ENCODE measurements around the gene LRRC55. TPM values are rescaled to one million over a fixed set of nuclear protein-coding genes. Genes with fewer than 3 reads are reported as not detected.

LRRC55 gene
- total RNA-seq, 1 experiment from 2014 or later, result not detected

- Histone ChIP-seq H3K27ac (ENCODE audit: low read length) (no peak overlapping the region), H3K9me3 (ENCODE audit: low read length) (no peaks in the 10 kb centered on the region), H3K9me2 (replicated peaks; ENCODE audit: insufficient read depth, low read length) (no peaks in the 10 kb centered on the region), H3K4me1 (ENCODE audit: low read length) (no peaks in the 10 kb centered on the region), H3K79me2 (ENCODE audit: low read length) (no peaks in the 10 kb centered on the region), H3K4me3 (ENCODE audit: low read length) (no peak overlapping the region), H3K4me2 (ENCODE audit: low read depth, low read length, poor library complexity, severe bottlenecking) (no peak overlapping the region), H2AFZ (ENCODE audit: low read length) (no peak overlapping the region), H3K36me3 (ENCODE audit: insufficient read depth, low read length) (no peaks in the 10 kb centered on the region), H3K27me3 (ENCODE audit: low read length) (no peaks in the 10 kb centered on the region), H4K20me1 (ENCODE audit: insufficient read depth, low read depth, low read length) (no peaks in the 10 kb centered on the region), H3K9ac (ENCODE audit: low read length) (no peak overlapping the region)
- DNase-seq, result no peak
Observed at GRCh38 chr11:57223601-57224000, 41.8 kb downstream of the LRRC55 start.

DNA sequence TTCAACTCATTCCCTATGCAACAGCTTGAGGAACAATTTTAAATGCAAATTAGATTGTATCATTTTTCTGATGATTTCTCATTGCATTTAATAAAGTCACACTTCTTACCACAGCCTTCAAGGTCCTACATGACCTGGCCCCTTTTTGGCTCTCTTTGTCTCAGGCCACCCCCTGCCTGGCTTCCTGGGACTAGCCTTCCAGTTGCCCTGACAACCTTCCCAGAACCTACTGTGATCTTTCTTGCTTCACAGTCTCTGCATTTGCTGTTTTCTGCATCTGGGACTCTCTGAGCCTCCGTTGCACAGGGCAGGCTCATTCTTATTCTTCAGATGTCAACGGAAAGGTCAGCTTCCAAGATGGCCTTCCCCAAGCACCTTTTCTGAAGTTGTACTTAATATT lies 42.4 kb downstream of the LRRC55 start:
- H3K9ac ChIP-seq (ENCODE audit: low read length), result no peak overlapping the region
- no peaks in the 10 kb centered on the region for H3K4me1 ChIP-seq (ENCODE audit: low read length)
- no peak overlapping the region for H2AFZ ChIP-seq (ENCODE audit: low read length)
- no peak overlapping the region for H3K27ac ChIP-seq (ENCODE audit: low read length)
- no peaks in the 10 kb centered on the region for H3K9me2 ChIP-seq (replicated peaks; ENCODE audit: insufficient read depth, low read length)
- no peaks in the 10 kb centered on the region for H3K9me3 ChIP-seq (ENCODE audit: low read length)
- no peak overlapping the region for H3K4me2 ChIP-seq (ENCODE audit: low read depth, low read length, poor library complexity, severe bottlenecking)
- H3K79me2 ChIP-seq (ENCODE audit: low read length), result no peaks in the 10 kb centered on the region
- H4K20me1 ChIP-seq (ENCODE audit: insufficient read depth, low read depth, low read length), result no peaks in the 10 kb centered on the region
- no peak overlapping the region for H3K4me3 ChIP-seq (ENCODE audit: low read length)
- no peaks in the 10 kb centered on the region for H3K36me3 ChIP-seq (ENCODE audit: insufficient read depth, low read length)
- DNase-seq, result no peak
- no peaks in the 10 kb centered on the region for H3K27me3 ChIP-seq (ENCODE audit: low read length)

DNA sequence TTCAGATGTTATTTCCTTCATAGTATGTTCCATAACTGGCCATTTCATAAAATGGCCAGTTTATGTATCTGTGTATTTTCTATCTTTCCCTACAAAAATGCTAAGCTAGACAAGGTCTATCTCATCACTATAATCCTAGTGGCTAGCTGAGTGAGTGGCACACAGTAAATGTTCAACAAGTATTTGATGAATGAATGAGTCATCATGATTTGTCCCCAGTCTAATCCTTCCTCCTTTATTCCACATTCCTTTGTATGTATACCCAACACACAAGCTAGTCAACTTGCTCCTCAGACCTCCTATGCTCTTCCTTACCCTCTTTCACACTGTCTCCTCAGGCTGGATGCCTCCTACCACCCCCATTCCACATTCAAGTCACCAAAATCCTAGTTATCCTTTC lies 42.8 kb downstream of the LRRC55 start:
- no peak for DNase-seq
- no peaks in the 10 kb centered on the region for H4K20me1 ChIP-seq (ENCODE audit: insufficient read depth, low read depth, low read length)
- H3K4me3 ChIP-seq (ENCODE audit: low read length), result no peak overlapping the region
- H3K79me2 ChIP-seq (ENCODE audit: low read length), result no peaks in the 10 kb centered on the region
- H3K4me1 ChIP-seq (ENCODE audit: low read length), result no peaks in the 10 kb centered on the region
- no peaks in the 10 kb centered on the region for H3K9me2 ChIP-seq (replicated peaks; ENCODE audit: insufficient read depth, low read length)
- no peak overlapping the region for H2AFZ ChIP-seq (ENCODE audit: low read length)
- H3K9me3 ChIP-seq (ENCODE audit: low read length), result no peaks in the 10 kb centered on the region
- no peak overlapping the region for H3K4me2 ChIP-seq (ENCODE audit: low read depth, low read length, poor library complexity, severe bottlenecking)
- H3K27me3 ChIP-seq (ENCODE audit: low read length), result no peaks in the 10 kb centered on the region
- H3K36me3 ChIP-seq (ENCODE audit: insufficient read depth, low read length), result no peaks in the 10 kb centered on the region
- H3K9ac ChIP-seq (ENCODE audit: low read length), result no peak overlapping the region
- H3K27ac ChIP-seq (ENCODE audit: low read length), result no peak overlapping the region

- Histone ChIP-seq H3K27ac (ENCODE audit: low read length) (no peak overlapping the region), H3K9me2 (replicated peaks; ENCODE audit: insufficient read depth, low read length) (no peaks in the 10 kb centered on the region), H3K4me1 (ENCODE audit: low read length) (no peaks in the 10 kb centered on the region), H3K9ac (ENCODE audit: low read length) (no peak overlapping the region), H4K20me1 (ENCODE audit: insufficient read depth, low read depth, low read length) (no peaks in the 10 kb centered on the region), H3K36me3 (ENCODE audit: insufficient read depth, low read length) (no peaks in the 10 kb centered on the region), H3K9me3 (ENCODE audit: low read length) (no peaks in the 10 kb centered on the region), H3K4me2 (ENCODE audit: low read depth, low read length, poor library complexity, severe bottlenecking) (no peak overlapping the region), H3K79me2 (ENCODE audit: low read length) (no peaks in the 10 kb centered on the region), H3K27me3 (ENCODE audit: low read length) (no peaks in the 10 kb centered on the region), H2AFZ (ENCODE audit: low read length) (no peak overlapping the region), H3K4me3 (ENCODE audit: low read length) (no peak overlapping the region)
- DNase-seq, result no peak
Observed at GRCh38 chr11:57228600-57228999, 46.8 kb downstream of the LRRC55 start.

DNA sequence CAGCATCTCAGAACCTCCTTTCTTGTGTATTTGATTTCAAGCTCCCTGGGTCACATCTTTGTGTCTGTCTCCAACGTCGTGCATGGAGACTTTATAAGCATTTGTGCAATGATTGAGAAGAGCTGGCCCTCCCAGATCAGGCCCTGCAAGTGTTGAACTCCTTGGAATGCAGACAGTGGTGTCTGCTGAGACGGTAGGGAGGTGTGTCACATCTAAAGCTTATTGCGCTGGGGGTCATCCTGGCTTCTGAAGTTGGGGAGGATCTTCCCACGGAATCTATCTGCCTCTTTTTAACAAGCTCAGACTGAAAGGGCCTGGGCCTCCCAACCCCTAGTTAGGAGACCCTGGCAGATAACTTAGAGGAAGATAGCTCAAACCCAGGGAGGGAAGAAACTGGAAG lies 48.6 kb downstream of the LRRC55 start:
- H3K9me3 ChIP-seq (ENCODE audit: low read length), result no peaks in the 10 kb centered on the region

DNA sequence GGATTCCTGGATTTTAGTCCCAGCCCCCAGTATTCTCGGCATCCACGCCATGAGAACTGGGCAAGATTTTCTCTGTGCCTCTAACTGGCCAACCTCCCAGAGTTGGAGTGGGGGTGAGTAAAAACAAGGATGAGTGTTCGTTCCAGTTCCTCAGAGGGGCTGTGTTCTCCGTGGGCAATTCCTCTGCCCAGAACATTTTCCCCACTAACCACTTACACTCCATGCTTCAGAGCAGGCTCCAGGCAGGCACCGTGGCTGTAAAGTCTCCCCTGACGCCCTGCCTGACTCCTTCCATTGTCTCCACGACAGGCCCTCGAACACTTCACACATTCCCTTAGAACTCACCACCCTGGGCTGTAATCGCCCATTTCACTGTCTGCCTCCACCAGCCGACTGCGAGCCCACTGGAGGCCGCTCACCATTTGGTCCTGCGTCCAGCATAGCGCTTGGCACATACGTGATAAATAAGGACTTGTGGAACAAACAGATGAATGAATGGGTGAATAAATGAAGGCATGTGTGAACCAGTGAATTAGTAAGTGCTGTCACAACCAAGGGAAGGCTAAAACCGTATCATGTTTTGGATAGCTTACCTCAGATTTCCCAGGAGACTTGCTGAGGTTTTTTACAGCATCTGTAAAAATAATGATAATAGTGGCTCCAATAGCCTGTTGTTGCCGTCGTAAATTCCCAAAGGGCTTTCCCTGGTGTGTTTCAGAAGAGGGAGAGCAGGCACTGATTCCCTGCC lies 49.2 kb downstream of the LRRC55 start:
- H3K27ac ChIP-seq (ENCODE audit: low read length), result no peak overlapping the region
- no peaks in the 10 kb centered on the region for H3K4me1 ChIP-seq (ENCODE audit: low read length)
- H3K9me2 ChIP-seq (replicated peaks; ENCODE audit: insufficient read depth, low read length), result no peaks in the 10 kb centered on the region
- no peaks in the 10 kb centered on the region for H3K79me2 ChIP-seq (ENCODE audit: low read length)
- no peak for DNase-seq
- no peaks in the 10 kb centered on the region for H3K9me3 ChIP-seq (ENCODE audit: low read length)
- H3K36me3 ChIP-seq (ENCODE audit: insufficient read depth, low read length), result no peaks in the 10 kb centered on the region
- no peaks in the 10 kb centered on the region for H3K27me3 ChIP-seq (ENCODE audit: low read length)
- no peak overlapping the region for H3K4me2 ChIP-seq (ENCODE audit: low read depth, low read length, poor library complexity, severe bottlenecking)
- H3K9ac ChIP-seq (ENCODE audit: low read length), result no peak overlapping the region
- H2AFZ ChIP-seq (ENCODE audit: low read length), result no peak overlapping the region
- H3K4me3 ChIP-seq (ENCODE audit: low read length), result no peak overlapping the region
- H4K20me1 ChIP-seq (ENCODE audit: insufficient read depth, low read depth, low read length), result no peaks in the 10 kb centered on the region

More for the DNA sequence above, 48.6 kb downstream of the LRRC55 start:
- H4K20me1 ChIP-seq (ENCODE audit: insufficient read depth, low read depth, low read length), result no peaks in the 10 kb centered on the region
- no peak overlapping the region for H3K9ac ChIP-seq (ENCODE audit: low read length)
- H2AFZ ChIP-seq (ENCODE audit: low read length), result no peak overlapping the region
- no peak overlapping the region for H3K4me2 ChIP-seq (ENCODE audit: low read depth, low read length, poor library complexity, severe bottlenecking)
- no peaks in the 10 kb centered on the region for H3K27me3 ChIP-seq (ENCODE audit: low read length)
- H3K9me2 ChIP-seq (replicated peaks; ENCODE audit: insufficient read depth, low read length), result no peaks in the 10 kb centered on the region
- no peaks in the 10 kb centered on the region for H3K79me2 ChIP-seq (ENCODE audit: low read length)
- DNase-seq, result no peak
- no peak overlapping the region for H3K4me3 ChIP-seq (ENCODE audit: low read length)
- no peaks in the 10 kb centered on the region for H3K36me3 ChIP-seq (ENCODE audit: insufficient read depth, low read length)
- H3K4me1 ChIP-seq (ENCODE audit: low read length), result no peaks in the 10 kb centered on the region
- no peak overlapping the region for H3K27ac ChIP-seq (ENCODE audit: low read length)

DNA sequence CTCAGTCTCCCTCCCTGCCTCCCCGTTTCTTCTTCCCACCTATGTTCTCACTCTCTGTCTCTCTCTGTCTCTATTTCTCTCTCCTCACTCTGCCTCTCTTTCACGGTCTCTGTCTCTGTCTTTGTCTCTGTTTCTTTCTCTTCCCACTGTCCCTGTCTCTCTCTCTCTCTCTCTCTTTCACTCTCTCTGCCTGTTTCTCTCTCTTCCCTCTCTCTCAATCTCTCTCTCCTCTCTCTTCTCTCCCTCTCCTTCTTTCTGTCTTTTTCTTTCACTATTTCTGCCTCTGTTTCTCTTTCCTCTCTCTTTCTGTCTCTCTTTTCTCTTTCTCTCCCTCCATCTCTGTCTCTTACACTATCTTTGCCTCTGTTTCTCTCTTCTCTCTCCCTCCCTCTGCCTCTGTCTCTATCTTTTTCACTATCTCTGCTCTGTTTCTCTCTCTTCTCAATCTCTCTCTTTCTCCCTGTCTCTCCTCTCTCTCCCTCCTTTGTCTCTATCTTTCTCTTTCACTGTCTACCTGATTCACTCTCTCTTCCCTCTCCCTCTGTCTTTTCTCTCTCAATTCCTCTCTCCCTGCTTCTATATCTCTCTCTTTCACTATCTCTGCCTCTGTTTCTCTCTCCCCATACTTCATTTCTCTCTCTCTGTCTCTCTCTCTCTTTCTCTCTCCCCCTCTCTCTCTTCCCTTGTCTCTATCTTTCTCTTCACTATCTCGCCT lies 49.9 kb downstream of the LRRC55 start:
- no peak overlapping the region for H3K4me3 ChIP-seq (ENCODE audit: low read length)
- H3K79me2 ChIP-seq (ENCODE audit: low read length), result no peaks in the 10 kb centered on the region
- no peak overlapping the region for H2AFZ ChIP-seq (ENCODE audit: low read length)
- H3K9me2 ChIP-seq (replicated peaks; ENCODE audit: insufficient read depth, low read length), result no peaks in the 10 kb centered on the region
- no peaks in the 10 kb centered on the region for H4K20me1 ChIP-seq (ENCODE audit: insufficient read depth, low read depth, low read length)
- no peaks in the 10 kb centered on the region for H3K36me3 ChIP-seq (ENCODE audit: insufficient read depth, low read length)
- H3K27me3 ChIP-seq (ENCODE audit: low read length), result no peaks in the 10 kb centered on the region
- no peak overlapping the region for H3K27ac ChIP-seq (ENCODE audit: low read length)
- DNase-seq, result no peak
- no peaks in the 10 kb centered on the region for H3K9me3 ChIP-seq (ENCODE audit: low read length)
- H3K4me2 ChIP-seq (ENCODE audit: low read depth, low read length, poor library complexity, severe bottlenecking), result no peak overlapping the region
- H3K4me1 ChIP-seq (ENCODE audit: low read length), result no peaks in the 10 kb centered on the region
- no peak overlapping the region for H3K9ac ChIP-seq (ENCODE audit: low read length)

DNA sequence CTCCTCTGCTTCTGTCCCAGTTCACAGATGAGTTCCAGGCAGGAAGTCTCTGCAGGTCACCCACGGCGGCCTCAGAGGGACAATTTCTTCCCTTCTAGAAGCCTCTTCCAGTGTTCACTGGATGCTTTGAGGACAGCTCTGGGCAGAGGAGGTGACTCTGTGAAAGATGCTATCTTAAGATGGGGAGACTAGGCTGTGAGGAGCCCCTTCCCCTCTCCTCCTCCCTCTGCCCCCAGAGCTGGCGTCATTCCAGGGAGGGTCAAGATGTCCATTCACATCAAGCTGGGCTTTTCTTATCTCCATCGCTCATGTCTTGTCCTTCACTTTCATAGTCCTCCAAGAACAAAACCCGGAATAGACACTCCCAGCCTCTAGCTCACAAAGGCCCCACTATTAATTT lies 51.9 kb downstream of the LRRC55 start:
- Histone ChIP-seq H3K27me3 (ENCODE audit: low read length) (no peaks in the 10 kb centered on the region), H3K4me2 (ENCODE audit: low read depth, low read length, poor library complexity, severe bottlenecking) (no peak overlapping the region), H3K9me2 (replicated peaks; ENCODE audit: insufficient read depth, low read length) (no peaks in the 10 kb centered on the region), H3K79me2 (ENCODE audit: low read length) (no peaks in the 10 kb centered on the region), H3K9ac (ENCODE audit: low read length) (no peak overlapping the region), H2AFZ (ENCODE audit: low read length) (no peak overlapping the region), H3K27ac (ENCODE audit: low read length) (no peak overlapping the region), H3K9me3 (ENCODE audit: low read length) (no peaks in the 10 kb centered on the region), H3K4me3 (ENCODE audit: low read length) (no peak overlapping the region), H3K36me3 (ENCODE audit: insufficient read depth, low read length) (no peaks in the 10 kb centered on the region), H4K20me1 (ENCODE audit: insufficient read depth, low read depth, low read length) (no peaks in the 10 kb centered on the region), H3K4me1 (ENCODE audit: low read length) (no peaks in the 10 kb centered on the region)
- no peak for DNase-seq
